ENCODE data around the gene CEP68.
A peak's percentile ranks its signal among the peaks of the same experiment; 100 is the strongest.
"Not testable (repeated sequence)": the region's sequence is repeated elsewhere in the genome, so short reads cannot be mapped to it uniquely, and the experiment has no call there.

Gene CEP68

GRCh38 chr2:65081232-65081685, 25.0 kb downstream of the CEP68 start:
- DNase-seq (ENCODE audit: low read depth in 2 of 2), result no peak

GRCh38 chr2:65085148-65085547, 28.9 kb downstream of the CEP68 start:
- DNase-seq (ENCODE audit: low read depth in 2 of 2), result no peak

GRCh38 chr2:65092791-65093190, 36.6 kb downstream of the CEP68 start:
- no peak for DNase-seq (ENCODE audit: low read depth in 2 of 2)

- DNase-seq (ENCODE audit: low read depth in 2 of 2), result no peak
These were observed 37.0 kb downstream of the CEP68 start for GRCh38 chr2:65093211-65093610.

GRCh38 chr2:65096948-65097347, 40.7 kb downstream of the CEP68 start:
- DNase-seq (ENCODE audit: low read depth in 2 of 2), result no peak

GRCh38 chr2:65097844-65098243, 41.6 kb downstream of the CEP68 start:
- DNase-seq (ENCODE audit: low read depth in 2 of 2), result no peak

GRCh38 chr2:65098741-65099140, 42.5 kb downstream of the CEP68 start:
- no peak for DNase-seq (ENCODE audit: low read depth in 2 of 2)

GRCh38 chr2:65101071-65101470, 44.9 kb downstream of the CEP68 start:
- no peak for DNase-seq (ENCODE audit: low read depth in 2 of 2)

GRCh38 chr2:65103013-65103715, 46.9 kb downstream of the CEP68 start:
- DNase-seq (ENCODE audit: low read depth in 2 of 2), result no peak

GRCh38 chr2:65107530-65107929, 51.3 kb downstream of the CEP68 start:
- no peak for DNase-seq (ENCODE audit: low read depth in 2 of 2)

GRCh38 chr2:65108780-65109179, 52.6 kb downstream of the CEP68 start:
- DNase-seq (ENCODE audit: low read depth in 2 of 2), result no peak

GRCh38 chr2:65112633-65113032, 56.4 kb downstream of the CEP68 start:
- DNase-seq (ENCODE audit: low read depth in 2 of 2), result no peak

- no peak for DNase-seq (ENCODE audit: low read depth in 2 of 2)
These were observed 57.0 kb downstream of the CEP68 start for GRCh38 chr2:65113229-65113628.

GRCh38 chr2:65113816-65114215, 57.6 kb downstream of the CEP68 start:
- DNase-seq (ENCODE audit: low read depth in 2 of 2), result no peak

- DNase-seq (ENCODE audit: low read depth in 2 of 2), result no peak
These were observed 58.7 kb downstream of the CEP68 start for GRCh38 chr2:65114921-65115320.

GRCh38 chr2:65116645-65117044, 60.4 kb downstream of the CEP68 start:
- no peak for DNase-seq (ENCODE audit: low read depth in 2 of 2)

GRCh38 chr2:65120990-65121693, 64.9 kb downstream of the CEP68 start:
- DNase-seq (ENCODE audit: low read depth in 2 of 2), result no peak

- DNase-seq (ENCODE audit: low read depth in 2 of 2), result no peak
These were observed 66.1 kb downstream of the CEP68 start for GRCh38 chr2:65122313-65122712.

GRCh38 chr2:65125457-65125856, 69.2 kb downstream of the CEP68 start:
- DNase-seq (ENCODE audit: low read depth in 2 of 2), result not testable (repeated sequence)

GRCh38 chr2:65128297-65129190, 72.3 kb downstream of the CEP68 start:
- no peak for DNase-seq (ENCODE audit: low read depth in 2 of 2)

GRCh38 chr2:65129286-65129825, 73.1 kb downstream of the CEP68 start:
- peak; percentile 2 to 12 for DNase-seq (ENCODE audit: low read depth in 2 of 2)

Data from stimulated activated CD8-positive, alpha-beta memory T cell treated with anti-CD3 and anti-CD28 coated beads, Interleukin-15, amount 100 ng/mL, for 48 hours (primary cell).